HPDE6-E6E7 (cell line): ENCODE data around the gene EFHD2.
"Not testable (repeated sequence)": the region's sequence is repeated elsewhere in the genome, so short reads cannot be mapped to it uniquely, and the experiment has no call there.

ENCODE experiments used
- DNase-seq: peaks from one replicate; pipeline ENCODE4 v3.0.0; 2011; ENCODE audit warnings: missing footprints; ENCODE audit errors: extremely low spot score

Gene EFHD2

DNA sequence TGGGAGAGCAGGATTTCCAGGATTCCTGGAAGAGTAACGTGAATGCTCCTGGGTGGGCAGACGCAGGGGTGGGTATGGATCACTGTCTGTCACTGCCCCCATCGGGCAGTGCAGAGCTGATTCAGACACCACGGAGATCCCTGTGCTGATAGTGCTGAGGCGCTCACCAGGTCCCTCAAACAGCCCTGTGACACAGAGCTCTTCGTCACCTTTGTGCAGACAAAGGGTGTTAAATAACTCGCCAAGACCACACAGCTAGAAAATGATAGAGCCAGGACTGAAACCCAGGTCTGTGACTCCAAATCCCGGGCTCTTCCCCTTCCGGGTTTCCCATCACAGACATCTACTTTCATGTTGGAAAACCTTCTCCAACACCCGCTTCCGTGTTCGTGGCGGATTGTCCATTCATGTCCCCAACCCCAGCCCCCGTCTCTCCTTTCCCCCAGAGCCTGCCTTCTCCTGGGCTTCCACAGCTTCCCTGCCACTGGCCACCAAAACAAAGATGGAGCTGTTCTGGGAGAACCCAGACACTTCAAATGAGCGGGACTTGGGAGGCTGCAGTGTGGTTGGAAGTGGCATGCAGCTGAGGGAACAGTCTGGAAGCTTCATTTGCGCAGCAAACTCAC, 2.6 kb downstream of the EFHD2 start:
- no peak for DNase-seq

- no peak for DNase-seq
These were observed 3.2 kb downstream of the EFHD2 start for GRCh38 chr1:15412843-15413242.

DNA sequence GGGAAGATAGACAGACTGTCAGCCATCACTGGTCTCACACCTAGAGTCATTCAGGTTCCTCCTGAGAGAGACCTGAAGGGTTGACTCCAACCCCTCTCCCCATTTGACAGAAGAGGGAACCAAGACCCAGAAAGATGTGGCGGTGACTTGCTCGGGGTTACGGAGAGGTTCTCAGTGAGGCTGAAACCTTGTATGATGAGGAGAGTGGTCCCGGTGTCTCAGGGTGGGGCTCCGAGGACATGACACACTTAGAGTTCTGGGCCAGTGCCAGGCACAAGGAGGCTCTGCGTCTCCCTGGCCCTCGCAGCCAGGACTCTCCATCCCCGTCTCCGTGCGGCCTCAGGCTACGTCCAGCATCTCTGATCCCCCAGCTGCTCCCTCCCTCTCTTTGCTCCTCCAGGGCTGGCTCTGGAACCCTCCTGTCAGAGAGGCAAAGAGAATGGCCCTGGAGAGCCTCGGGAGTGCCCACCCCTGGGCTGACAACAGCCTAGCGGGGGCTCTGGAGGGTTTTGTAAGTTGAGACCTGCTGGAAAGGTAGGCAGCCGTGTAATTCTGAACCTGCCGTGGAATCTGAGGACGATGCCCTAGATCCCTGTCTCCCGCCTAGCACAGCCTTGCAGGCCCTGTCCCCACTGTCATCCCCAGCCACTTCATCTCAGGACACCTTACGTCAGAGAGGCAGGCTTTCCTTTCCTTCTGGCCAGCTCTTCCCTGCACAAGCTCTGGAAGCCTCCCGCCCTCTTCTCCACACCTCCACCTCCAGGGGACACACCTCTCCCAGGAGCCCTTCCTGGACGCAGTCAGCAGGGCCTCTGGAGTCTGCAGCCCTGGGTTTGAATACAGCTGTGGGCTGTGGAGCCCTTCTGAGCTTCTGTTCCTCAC, 4.1 kb downstream of the EFHD2 start:
- no peak for DNase-seq

- no peak for DNase-seq
These were observed 4.8 kb downstream of the EFHD2 start for GRCh38 chr1:15414445-15414983.

DNA sequence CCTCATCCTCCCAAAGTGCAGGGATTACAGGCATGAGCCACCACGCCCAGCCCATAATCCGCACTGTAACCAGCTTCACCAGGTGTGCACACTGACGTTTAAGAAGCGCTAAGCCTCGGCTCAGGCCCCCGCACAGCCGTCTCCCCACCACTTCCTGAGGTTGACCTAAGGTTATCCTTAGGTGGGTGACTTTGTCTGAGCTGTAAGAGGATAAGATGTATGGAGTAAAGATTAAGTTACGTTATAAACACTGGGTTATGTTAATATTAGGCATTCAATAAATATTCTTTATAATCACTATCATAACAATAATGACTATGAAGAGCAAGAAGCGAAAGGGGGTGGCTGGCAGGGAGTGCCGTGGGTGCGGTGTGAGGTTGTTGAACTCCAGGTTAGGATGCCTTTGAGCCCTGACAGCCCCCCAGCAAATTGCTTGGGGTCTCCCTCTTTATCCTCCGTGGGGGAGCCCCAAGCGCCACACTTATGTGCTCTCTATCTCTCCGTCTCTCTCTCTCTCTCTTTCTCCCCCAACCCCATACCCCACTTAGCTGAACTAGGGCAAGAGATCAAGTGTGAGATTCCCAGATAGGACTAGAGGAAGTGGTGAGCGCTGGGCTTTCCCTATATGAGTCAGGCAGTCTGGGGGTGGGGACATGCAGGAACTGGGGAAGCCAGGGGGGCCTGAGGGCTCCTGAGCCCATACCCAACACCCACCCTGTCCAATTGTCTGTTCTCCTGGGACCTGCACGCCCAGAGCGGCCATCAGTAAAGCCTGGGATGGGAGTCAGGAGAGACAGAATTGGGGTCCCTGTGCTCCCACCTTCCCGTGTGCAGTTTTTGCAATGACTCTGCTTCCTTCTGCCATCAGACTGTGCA, 7.6 kb downstream of the EFHD2 start:
- DNase-seq, result no peak

DNA sequence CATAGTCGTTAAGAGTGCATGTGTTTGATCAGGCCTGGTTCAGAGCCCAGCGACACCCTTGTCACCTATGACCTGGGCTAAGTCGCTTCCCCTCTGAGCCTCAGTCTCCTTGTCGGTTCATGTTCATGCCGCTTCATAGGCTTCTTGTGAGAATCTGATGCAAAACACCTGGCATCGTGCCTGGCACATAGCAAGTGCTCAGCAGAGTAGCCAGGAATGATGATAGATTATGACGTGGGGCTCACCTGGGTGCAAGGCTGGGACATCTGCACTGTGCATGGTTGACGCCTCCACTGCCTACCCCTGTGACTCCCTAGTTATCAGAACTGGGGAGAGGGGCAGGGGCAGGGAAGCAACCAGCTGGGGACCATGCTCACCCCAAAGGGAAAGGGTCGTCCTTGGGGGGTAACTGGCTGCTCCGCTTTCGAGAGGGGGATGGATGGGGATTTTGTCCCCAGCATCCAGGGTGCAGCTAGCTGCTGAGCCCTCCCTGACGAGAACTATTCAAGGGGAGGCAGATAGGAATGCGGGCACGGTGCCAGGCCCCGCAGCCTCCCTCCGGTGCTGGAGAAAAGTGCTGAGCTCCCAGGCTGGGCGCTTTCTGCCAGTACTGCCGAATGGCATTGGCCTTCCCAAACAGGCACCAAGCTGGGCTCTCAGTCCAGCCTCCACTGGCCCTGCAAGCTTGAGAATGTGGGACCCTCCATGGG, 9.3 kb downstream of the EFHD2 start:
- DNase-seq, result no peak

- DNase-seq, result no peak
These were observed 11.3 kb downstream of the EFHD2 start for GRCh38 chr1:15420853-15421465.

DNA sequence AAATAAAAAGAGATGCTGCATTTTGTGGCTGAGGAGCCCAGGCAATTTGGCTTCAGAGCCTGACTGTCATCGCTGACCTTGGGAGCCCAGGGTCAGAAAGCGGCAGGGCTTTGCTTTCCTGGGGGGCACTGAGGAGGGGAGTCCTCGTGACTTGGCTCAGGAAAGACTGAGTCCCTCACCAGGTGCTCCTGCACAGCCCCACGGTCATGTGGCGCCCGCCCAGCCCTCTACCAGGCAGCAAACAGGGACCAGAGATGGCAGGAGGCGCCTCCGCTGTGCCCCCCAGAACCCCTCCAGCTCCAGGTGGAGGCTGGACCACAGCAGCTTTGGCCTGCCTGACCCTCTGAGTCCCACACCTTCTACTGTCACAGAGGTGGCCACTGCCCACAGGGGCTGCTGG, 13.2 kb downstream of the EFHD2 start:
- no peak for DNase-seq

DNA sequence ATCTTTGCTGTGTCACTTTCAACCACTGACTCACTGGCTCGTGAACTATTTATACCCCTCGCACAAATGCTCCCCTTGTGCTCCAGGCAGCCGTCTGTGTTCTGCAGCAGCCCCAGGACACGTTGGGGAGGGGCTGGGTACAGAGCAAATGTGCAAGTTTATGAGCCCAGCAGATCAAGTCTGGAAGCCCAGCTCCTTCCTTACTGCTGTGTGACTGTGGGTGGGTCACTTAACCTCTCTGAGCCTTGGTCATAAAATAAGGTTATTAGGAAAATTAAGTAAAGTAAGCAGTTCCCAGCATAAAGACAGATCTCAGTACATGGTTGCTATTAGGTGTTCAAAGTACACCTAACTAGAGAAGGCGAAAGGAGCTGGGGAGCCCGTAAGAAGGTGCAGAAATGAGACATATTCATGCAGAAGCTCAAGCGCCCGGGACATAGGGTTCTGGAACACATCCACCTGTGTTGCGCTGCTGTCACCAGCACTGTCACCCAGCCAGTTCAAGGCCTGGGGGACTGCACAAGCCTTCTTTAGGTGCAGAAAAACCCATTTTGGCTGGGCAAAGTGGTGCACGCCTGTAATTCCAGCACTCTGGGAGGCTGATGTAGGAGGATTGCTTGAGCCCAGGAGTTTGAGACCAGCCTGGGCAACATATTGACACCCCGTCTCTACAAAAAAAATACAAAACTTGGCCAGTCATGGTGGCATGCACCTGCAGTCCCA, 13.8 kb downstream of the EFHD2 start:
- no peak for DNase-seq

GRCh38 chr1:15424146-15424667, 14.5 kb downstream of the EFHD2 start:
- no peak for DNase-seq

DNA sequence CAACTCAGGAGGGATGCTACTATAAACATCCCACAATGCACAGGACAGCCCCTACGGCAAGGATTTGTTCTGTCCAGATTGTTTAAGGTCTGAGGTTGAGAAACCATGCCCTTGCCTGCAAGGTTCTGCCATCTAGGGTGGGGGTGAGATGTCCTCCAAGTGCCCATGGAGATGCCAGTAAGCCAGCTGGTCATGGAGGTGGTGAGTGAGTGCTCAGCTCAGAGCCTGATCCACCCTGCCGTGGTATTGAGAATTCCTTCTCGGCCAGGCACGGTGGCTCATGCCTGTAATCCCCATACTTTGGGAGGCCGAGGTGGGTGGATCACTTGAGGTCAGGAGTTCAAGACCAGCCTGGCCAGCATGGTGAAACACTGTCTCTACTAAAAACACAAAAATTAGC, 15.3 kb downstream of the EFHD2 start:
- DNase-seq, result no peak

DNA sequence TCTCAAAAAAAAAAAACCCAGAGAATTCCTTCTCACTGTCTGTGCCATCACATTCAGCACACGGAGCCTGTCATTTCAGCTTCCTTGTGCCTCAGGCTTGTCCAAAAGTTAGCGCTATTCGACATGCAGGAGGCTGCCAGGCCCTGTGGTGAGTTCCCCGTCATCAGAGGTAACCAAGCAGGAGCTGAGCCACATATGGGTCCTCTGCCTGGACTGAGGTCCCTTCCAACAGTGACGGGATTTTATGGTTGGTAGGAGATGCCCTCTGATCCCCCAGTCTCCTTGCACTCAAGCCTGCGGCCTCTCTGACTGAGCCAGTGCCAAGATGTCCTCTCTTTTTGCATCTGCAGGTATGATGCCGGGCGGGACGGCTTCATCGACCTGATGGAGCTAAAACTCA, 15.8 kb downstream of the EFHD2 start:
- no peak for DNase-seq

GRCh38 chr1:15425958-15426357, 16.3 kb downstream of the EFHD2 start:
- DNase-seq, result no peak

GRCh38 chr1:15426492-15427279, 17.0 kb downstream of the EFHD2 start:
- DNase-seq, result no peak

GRCh38 chr1:15427280-15427666, 17.6 kb downstream of the EFHD2 start:
- DNase-seq, result no peak

DNA sequence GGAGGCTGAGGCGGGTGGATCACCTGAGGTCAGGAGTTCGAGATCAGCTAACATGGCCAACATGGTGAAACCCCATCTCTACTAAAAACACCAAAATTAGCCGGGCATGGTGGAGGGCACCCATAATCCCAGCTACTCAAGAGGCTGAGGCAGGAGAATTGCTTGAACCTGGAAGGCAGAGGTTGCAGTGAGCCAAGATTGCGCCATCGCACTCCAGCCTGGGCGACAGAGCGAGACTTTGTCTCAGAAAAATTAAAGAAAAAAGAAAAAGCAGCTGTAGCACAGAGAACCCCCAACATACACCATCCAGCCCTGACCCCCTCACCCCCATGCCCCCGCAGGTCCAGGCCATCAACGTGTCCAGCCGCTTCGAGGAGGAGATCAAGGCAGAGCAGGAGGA, 18.6 kb downstream of the EFHD2 start:
- DNase-seq, result not testable (repeated sequence)

- no peak for DNase-seq
These were observed 19.2 kb downstream of the EFHD2 start for GRCh38 chr1:15428815-15429435.

GRCh38 chr1:15429701-15430149, 20.0 kb downstream of the EFHD2 start:
- DNase-seq, result no peak
